ENCODE results near the gene GALK2. TPM values are rescaled to one million over a fixed set of nuclear protein-coding genes. Genes with fewer than 3 reads are reported as not detected.
A peak's percentile ranks its signal among the peaks of the same experiment; 100 is the strongest.

Gene GALK2
- 44.2 and 53.0 TPM in 2 replicates for total RNA-seq

- no peaks in the 10 kb centered on the region for H3K36me3 ChIP-seq (ENCODE audit: insufficient read depth, low read length)
- peaks cover 3% of the 10 kb centered on the region for H4K20me1 ChIP-seq (ENCODE audit: insufficient read depth, low read length)
- H3K9me3 ChIP-seq (ENCODE audit: low read depth, low read length): no peaks in the 10 kb centered on the region
- H3K27ac ChIP-seq (ENCODE audit: low read depth, low read length): peak within 1 kb of the TSS; percentile 78
- TF ChIP-seq CTCF (IDR thresholded peaks at IDR 0.05; ENCODE audit: extremely low read depth, low read depth, low read length): no peak
- H3K4me3 ChIP-seq (ENCODE audit: insufficient read depth, low read length): peak within 1 kb of the TSS; percentile 80
- DNase-seq (ENCODE audit: insufficient read length, low spot score, missing footprints): peak; percentile 85
- H3K4me2 ChIP-seq (ENCODE audit: insufficient read depth, low read length): peak within 1 kb of the TSS; percentile 83
- H3K27me3 ChIP-seq (ENCODE audit: insufficient read depth, low read length): no peaks in the 10 kb centered on the region
- peak within 1 kb of the TSS; percentile 94 for H2AFZ ChIP-seq (ENCODE audit: low read length)
- H3K79me2 ChIP-seq (ENCODE audit: insufficient read depth, low read length): peaks cover 43% of the 10 kb centered on the region
- H3K4me1 ChIP-seq (ENCODE audit: insufficient read depth, low read length): peaks cover 4% of the 10 kb centered on the region
These were observed at the start of gene GALK2 for GRCh38 chr15:49169880-49170597. Gene GALK2 (plus strand): TSS chr15:49170247. CDS start chr15:49170323, 76 bp downstream.

- H3K79me2 ChIP-seq (ENCODE audit: insufficient read depth, low read length): peaks cover 4% of the 10 kb centered on the region
- peaks cover 11% of the 10 kb centered on the region for H3K36me3 ChIP-seq (ENCODE audit: insufficient read depth, low read length)
- no peak for TF ChIP-seq CTCF (IDR thresholded peaks at IDR 0.05; ENCODE audit: extremely low read depth, low read depth, low read length)
- no peaks in the 10 kb centered on the region for H3K27me3 ChIP-seq (ENCODE audit: insufficient read depth, low read length)
- H3K4me3 ChIP-seq (ENCODE audit: insufficient read depth, low read length): no peak overlapping the region
- no peaks in the 10 kb centered on the region for H3K9me3 ChIP-seq (ENCODE audit: low read depth, low read length)
- H3K27ac ChIP-seq (ENCODE audit: low read depth, low read length): no peak overlapping the region
- no peaks in the 10 kb centered on the region for H3K4me1 ChIP-seq (ENCODE audit: insufficient read depth, low read length)
- H2AFZ ChIP-seq (ENCODE audit: low read length): no peak overlapping the region
- no peaks in the 10 kb centered on the region for H4K20me1 ChIP-seq (ENCODE audit: insufficient read depth, low read length)
- peak; percentile 39 for DNase-seq (ENCODE audit: insufficient read length, low spot score, missing footprints)
- H3K4me2 ChIP-seq (ENCODE audit: insufficient read depth, low read length): no peak overlapping the region
These were observed 49.2 kb upstream of the GALK2 start for GRCh38 chr15:49120832-49121231.

- DNase-seq (ENCODE audit: insufficient read length, low spot score, missing footprints): no peak
- Histone ChIP-seq H3K9me3 (ENCODE audit: low read depth, low read length) (no peaks in the 10 kb centered on the region), H3K4me3 (ENCODE audit: insufficient read depth, low read length) (no peak overlapping the region), H3K36me3 (ENCODE audit: insufficient read depth, low read length) (peaks cover 15% of the 10 kb centered on the region), H3K4me2 (ENCODE audit: insufficient read depth, low read length) (no peak overlapping the region), H4K20me1 (ENCODE audit: insufficient read depth, low read length) (no peaks in the 10 kb centered on the region), H3K79me2 (ENCODE audit: insufficient read depth, low read length) (no peaks in the 10 kb centered on the region), H3K27ac (ENCODE audit: low read depth, low read length) (no peak overlapping the region), H3K4me1 (ENCODE audit: insufficient read depth, low read length) (no peaks in the 10 kb centered on the region), H2AFZ (ENCODE audit: low read length) (no peak overlapping the region), H3K27me3 (ENCODE audit: insufficient read depth, low read length) (no peaks in the 10 kb centered on the region)
- TF ChIP-seq CTCF (IDR thresholded peaks at IDR 0.05; ENCODE audit: extremely low read depth, low read depth, low read length): no peak
These were observed 48.1 kb upstream of the GALK2 start for GRCh38 chr15:49121901-49122300.

- H3K4me1 ChIP-seq (ENCODE audit: insufficient read depth, low read length): no peaks in the 10 kb centered on the region
- no peaks in the 10 kb centered on the region for H3K9me3 ChIP-seq (ENCODE audit: low read depth, low read length)
- no peak overlapping the region for H3K4me2 ChIP-seq (ENCODE audit: insufficient read depth, low read length)
- H3K79me2 ChIP-seq (ENCODE audit: insufficient read depth, low read length): no peaks in the 10 kb centered on the region
- H4K20me1 ChIP-seq (ENCODE audit: insufficient read depth, low read length): no peaks in the 10 kb centered on the region
- no peak overlapping the region for H3K4me3 ChIP-seq (ENCODE audit: insufficient read depth, low read length)
- H3K27me3 ChIP-seq (ENCODE audit: insufficient read depth, low read length): no peaks in the 10 kb centered on the region
- H3K27ac ChIP-seq (ENCODE audit: low read depth, low read length): no peak overlapping the region
- no peak for TF ChIP-seq CTCF (IDR thresholded peaks at IDR 0.05; ENCODE audit: extremely low read depth, low read depth, low read length)
- H3K36me3 ChIP-seq (ENCODE audit: insufficient read depth, low read length): peaks cover 20% of the 10 kb centered on the region
- DNase-seq (ENCODE audit: insufficient read length, low spot score, missing footprints): no peak
- H2AFZ ChIP-seq (ENCODE audit: low read length): no peak overlapping the region
These were observed 47.4 kb upstream of the GALK2 start for GRCh38 chr15:49122541-49123062.
